H1 (cell line): ENCODE data around the gene FARP2. TPM values are rescaled to one million over a fixed set of nuclear protein-coding genes. Genes with fewer than 3 reads are reported as not detected.

Experiments
- BCL11A ChIP-seq, 2 experiments: IDR thresholded peaks; one replicate each; pipeline ENCODE4 v1.6.1; 2011; ENCODE audit warnings: low read depth in 2 of 2, low read length in 2 of 2, mild to moderate bottlenecking in 2 of 2
- CHD2 ChIP-seq: IDR thresholded peaks from 2 replicates; pipeline ENCODE4 v1.6.1; 2012; ENCODE audit warnings: low read length, improper control_type of control experiment
- CTCF ChIP-seq, 3 experiments: IDR thresholded peaks; 1 replicate in 2 of 3; 2 replicates in 1 of 3; pipeline versions ENCODE4 v1.5.1 to v1.6.1; 2011; ENCODE audit warnings: low read length in 3 of 3, mild to moderate bottlenecking in 3 of 3, inconsistent platforms in 2 of 3, low read depth in 1 of 3, moderate library complexity in 1 of 3; ENCODE audit not compliant: insufficient read depth in 1 of 3; ENCODE audit errors: control extremely low read depth in 1 of 3
- EP300 ChIP-seq, 2 experiments: IDR thresholded peaks; 1 replicate in 1 of 2; 2 replicates in 1 of 2; pipeline ENCODE4 v1.6.1; 2011 to 2012; ENCODE audit warnings: low read depth in 2 of 2, low read length in 2 of 2, mild to moderate bottlenecking in 2 of 2, borderline replicate concordance in 1 of 2, inconsistent platforms in 1 of 2, moderate library complexity in 1 of 2
- HDAC2 ChIP-seq, 2 experiments: fragments of 300-600 bp in 1 of 2; sonication (generic) in 1 of 2; IDR thresholded peaks; 2 replicates each; pipeline ENCODE4 v1.6.1; 2011 to 2012; ENCODE audit warnings: low read depth in 2 of 2, low read length in 2 of 2, mild to moderate bottlenecking in 2 of 2, moderate library complexity in 2 of 2, borderline replicate concordance in 1 of 2, inconsistent platforms in 1 of 2
- NANOG ChIP-seq: IDR thresholded peaks from 2 replicates; pipeline ENCODE4 v1.6.1; 2011; ENCODE audit warnings: low read length, low read depth, mild to moderate bottlenecking, inconsistent platforms; ENCODE audit not compliant: insufficient read depth, poor library complexity, severe bottlenecking
- NRF1 ChIP-seq: IDR thresholded peaks from 2 replicates; pipeline ENCODE4 v1.6.1; 2011; ENCODE audit warnings: mild to moderate bottlenecking, low read depth, low read length, improper control_type of control experiment
- SRF ChIP-seq: IDR thresholded peaks from 2 replicates; pipeline ENCODE4 v1.6.1; 2011; ENCODE audit warnings: mild to moderate bottlenecking, low read depth, low read length, moderate library complexity
- TBP ChIP-seq: IDR thresholded peaks from 2 replicates; pipeline ENCODE4 v1.6.1; 2011; ENCODE audit warnings: low read depth, low read length, improper control_type of control experiment
- polyA plus RNA-seq, 7 experiments: library from polyadenylated mRNA; depleted of rRNA in 3 of 7; stranded (reverse) in 5 of 7; unstranded in 2 of 7; fragments of >200 nt in 5 of 7; fragments of 200-250 nt in 2 of 7; gene quantifications; 1 replicate in 5 of 7; 2 replicates in 1 of 7; 4 replicates in 1 of 7; pipeline versions ENCODE4 v1.2.1 to v1.2.3, GENCODE V29; 2011 to 2013; ENCODE audit warnings: missing spikeins in 2 of 7, mixed read lengths in 2 of 7
- total RNA-seq: library from RNA; stranded (reverse); fragmentation: NEBNext Ultra II Directional; extraction: Animal tissue kit (Norgen Biotek cat#: 25700); gene quantifications from 2 replicates; pipeline ENCODE4 v1.2.1, GENCODE V29; 2021
- TF ChIP-seq, protein P1 (sequence below): IDR thresholded peaks from 2 replicates; pipeline ENCODE4 v1.6.1; 2011; ENCODE audit warnings: low read depth, mild to moderate bottlenecking, low read length; ENCODE audit not compliant: insufficient read depth

Gene FARP2
- total and polyA plus RNA-seq, 2 of the 8 experiments (the other 6 are each of a cell fraction or from before 2014, with no cell fraction given), result 12.4 to 33.4 TPM

- TF ChIP-seq, protein P1, sequence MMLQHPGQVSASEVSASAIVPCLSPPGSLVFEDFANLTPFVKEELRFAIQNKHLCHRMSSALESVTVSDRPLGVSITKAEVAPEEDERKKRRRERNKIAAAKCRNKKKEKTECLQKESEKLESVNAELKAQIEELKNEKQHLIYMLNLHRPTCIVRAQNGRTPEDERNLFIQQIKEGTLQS, result peak; percentile 67
- TF ChIP-seq EP300 (IDR thresholded peaks at IDR 0.05; ENCODE audit: borderline replicate concordance in 1 of 2, low read depth in 2 of 2, low read length in 2 of 2), result peak in 1 of 2 experiments; percentile 5; a peak in 1 of 3 replicates
- peak in 1 of 2 experiments; percentile 74; a peak in 1 of 4 replicates for TF ChIP-seq HDAC2 (IDR thresholded peaks at IDR 0.05; ENCODE audit: borderline replicate concordance in 1 of 2, low read depth in 2 of 2, low read length in 2 of 2)
- peak; percentile 34; the same call in 1 of the 2 replicates for TF ChIP-seq SRF
- peak; percentile 92 for TF ChIP-seq NRF1
- peak; percentile 66; the same call in 1 of the 2 replicates for TF ChIP-seq TBP
- TF ChIP-seq CTCF (IDR thresholded peaks at IDR 0.05; ENCODE audit: control extremely low read depth in 1 of 3, insufficient read depth in 1 of 3, low read depth in 1 of 3, low read length in 3 of 3), result peak; percentile 23 to 72 (median 51); a peak in 3 of 4 replicates
- TF ChIP-seq BCL11A (IDR thresholded peaks at IDR 0.05; ENCODE audit: low read depth in 2 of 2, low read length in 2 of 2), result no peak
- peak; percentile 59 for TF ChIP-seq CHD2
- peak; percentile 2 for TF ChIP-seq NANOG
Observed at GRCh38 chr2:241315093-241315878, 40.8 kb upstream of the FARP2 start, which contains the start of gene HDLBP (continued).
